NK-92 (cell line): ENCODE results near the gene CDK14.
"Not testable (repeated sequence)": the region's sequence is repeated elsewhere in the genome, so short reads cannot be mapped to it uniquely, and the experiment has no call there.

Experiments used
- DNase-seq: peaks from one replicate; lab custom pipeline; 2025; ENCODE audit not compliant: unreplicated experiment; lab: John Stamatoyannopoulos, UW

CDK14 gene

DNA sequence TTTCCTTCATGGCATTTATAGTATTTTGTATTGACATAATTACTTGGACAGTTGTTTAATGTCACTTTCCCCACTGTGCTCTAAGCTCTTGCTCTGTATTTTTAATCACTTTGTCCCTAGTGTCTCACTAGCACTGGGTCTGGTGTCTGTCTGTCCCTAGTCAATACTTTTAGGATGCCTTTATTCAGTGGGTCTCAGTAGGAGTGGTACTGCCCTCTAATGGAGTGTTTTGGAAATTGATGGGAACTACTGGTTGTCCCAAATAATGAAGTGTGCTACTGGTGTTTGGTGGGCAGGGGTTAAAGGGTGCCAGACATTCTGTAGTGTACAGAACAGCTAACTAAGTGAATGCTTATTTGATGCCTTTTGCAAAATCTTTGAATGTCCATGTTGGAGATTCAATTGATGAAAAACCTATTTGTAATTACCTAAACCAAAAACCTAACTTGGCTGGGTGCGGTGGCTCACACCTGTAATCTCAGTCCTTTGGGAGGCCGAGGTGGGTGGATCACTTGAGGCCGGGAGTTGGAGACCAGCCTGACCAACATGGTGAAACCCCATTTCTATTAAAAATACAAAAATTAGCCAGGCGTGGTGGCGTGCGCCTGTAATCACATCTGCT lies 33.3 kb downstream of the CDK14 start:
- DNase-seq = no peak

DNA sequence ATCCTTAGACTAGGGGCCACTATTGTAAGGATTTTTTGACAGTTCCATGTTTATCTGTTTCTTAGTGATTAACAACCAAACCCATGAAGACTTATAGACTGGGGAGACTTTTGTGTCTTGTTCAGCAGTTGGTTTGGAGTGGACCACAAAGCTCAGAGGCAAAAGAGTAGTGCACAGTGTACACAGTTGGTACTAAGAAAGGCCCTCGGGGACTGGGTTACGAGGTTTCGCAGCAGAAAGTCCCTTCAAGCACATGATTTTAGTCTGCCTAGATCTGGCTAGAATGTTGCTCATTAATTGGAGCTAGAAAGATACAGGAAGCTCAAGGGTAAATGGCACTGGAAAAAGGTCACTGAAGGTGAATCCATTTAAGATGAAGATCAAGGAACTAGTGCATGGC lies 35.4 kb downstream of the CDK14 start:
- DNase-seq = no peak

DNA sequence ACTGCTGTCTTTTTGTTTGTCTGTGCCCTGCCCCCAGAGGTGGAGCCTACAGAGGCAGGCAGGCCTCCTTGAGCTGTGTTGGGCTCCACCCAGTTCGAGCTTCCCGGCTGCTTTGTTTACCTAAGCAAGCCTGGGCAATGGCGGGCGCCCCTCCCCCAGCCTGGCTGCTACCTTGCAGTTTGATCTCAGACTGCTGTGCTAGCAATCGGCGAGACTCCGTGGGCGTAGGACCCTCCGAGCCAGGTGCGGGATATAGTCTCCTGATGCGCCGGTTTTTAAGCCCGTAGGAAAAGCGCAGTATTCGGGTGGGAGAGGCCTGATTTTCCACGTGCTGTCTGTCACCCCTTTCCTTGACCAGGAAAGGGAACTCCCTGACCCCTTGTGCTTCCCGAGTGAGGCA lies 43.6 kb downstream of the CDK14 start:
- DNase-seq = not testable (repeated sequence)

DNA sequence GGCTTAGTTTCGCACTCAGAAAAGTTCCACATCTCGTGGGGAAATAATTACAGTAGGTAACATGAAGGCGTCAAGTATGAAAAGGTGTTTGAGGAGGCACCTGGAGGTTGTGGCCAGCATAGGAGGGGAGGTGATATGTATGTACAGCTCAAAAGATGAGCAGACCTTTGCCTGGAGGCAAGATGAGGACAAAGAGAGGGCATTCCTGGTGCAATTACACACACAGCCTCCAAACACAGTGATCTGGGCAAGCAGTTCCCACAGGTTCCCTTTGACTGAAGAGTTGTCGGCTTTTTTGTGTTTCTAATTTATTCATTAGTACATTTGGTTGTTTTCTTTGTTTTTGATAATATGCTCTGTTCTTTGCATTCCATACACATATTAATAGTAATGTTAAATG lies 46.9 kb downstream of the CDK14 start:
- no peak for DNase-seq

DNA sequence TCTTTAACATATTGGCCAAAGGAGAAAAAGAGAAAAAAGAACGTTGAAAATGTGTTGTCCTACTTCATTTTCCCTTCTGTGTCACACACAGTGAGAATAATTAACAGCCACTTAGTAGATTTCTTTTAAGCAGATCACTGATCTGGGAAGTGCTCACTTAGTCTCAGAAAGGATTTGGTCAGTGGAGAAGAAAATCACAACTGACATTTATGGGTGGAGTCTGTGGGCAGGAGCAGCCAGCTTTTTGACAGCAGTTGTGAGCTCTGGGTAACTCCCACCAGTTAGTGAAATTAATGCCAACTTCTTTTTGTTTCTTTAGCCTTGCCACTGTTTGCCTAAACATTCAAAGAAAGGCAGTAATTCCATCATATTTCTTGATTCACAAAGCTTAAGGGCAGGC lies 49.7 kb downstream of the CDK14 start:
- DNase-seq = no peak

DNA sequence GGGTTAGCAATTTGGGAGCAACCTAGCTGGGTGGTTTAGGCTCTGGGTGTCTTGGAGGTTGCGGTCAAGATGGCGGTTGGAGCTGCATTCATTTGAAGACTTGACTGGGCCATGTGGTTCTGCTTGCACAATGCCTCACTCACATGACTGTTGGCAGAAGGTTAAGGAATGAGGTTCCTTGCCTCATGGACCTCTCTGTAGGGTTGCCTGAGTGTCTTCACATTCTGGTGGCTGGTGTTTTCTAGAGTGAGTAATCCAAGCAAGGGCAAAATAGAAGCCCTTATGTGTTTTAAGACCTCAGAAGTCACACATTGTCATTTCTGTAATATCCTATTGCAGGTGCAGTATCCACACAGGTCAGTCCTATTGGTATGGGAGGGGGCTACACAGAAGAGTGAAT lies 52.0 kb downstream of the CDK14 start:
- DNase-seq = no peak

DNA sequence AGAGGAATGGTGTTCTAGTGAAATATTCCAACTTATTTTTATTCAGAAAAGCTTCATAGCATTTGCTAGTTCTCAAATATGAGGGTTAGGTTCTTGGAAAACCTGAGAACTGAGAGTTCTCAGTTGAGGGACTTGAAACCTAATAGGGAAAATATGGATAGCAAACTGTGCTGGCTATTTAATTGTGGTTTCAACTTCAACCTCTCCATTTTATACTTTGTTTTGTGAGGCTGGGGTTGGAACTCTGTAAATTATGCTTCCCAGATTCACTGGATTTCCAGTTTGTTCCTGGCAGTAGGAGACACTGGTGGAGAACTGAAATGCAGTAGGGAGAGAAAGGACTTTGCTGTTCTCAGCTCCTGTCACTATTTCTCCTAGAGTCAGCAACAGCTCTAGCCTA lies 52.7 kb downstream of the CDK14 start:
- DNase-seq = no peak

DNA sequence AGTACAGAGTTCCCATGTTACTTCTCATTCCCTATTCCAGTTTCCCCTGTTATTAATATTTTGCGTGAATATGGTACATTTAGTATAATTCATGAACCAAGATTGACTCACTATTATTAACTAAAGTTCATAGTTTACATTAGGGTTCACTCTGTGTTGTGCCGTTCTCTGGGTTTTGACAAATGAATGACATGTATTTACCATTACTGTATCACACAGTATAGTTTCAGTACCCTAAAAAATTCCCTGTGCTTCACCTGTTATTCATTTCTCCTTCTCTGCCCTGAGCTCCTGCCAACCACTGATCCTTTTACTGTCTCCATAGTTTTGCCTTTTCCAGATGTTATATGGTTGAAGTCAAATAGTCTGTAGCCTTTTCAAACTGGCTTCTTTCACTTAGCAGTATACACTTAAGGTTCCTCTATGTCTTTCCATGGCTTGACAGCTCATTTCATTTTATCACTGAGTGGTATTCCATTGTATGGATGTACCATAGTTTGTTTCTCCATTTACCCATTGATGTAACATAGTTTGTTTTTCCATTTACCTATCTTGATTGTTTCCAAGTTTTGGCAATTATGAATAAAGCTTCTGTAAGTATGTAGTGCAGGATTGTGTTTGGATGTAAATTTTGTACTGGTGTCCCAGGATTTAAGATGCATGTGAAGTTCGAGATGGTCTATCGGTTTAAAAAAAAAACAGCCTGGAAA lies 58.8 kb downstream of the CDK14 start:
- no peak for DNase-seq

DNA sequence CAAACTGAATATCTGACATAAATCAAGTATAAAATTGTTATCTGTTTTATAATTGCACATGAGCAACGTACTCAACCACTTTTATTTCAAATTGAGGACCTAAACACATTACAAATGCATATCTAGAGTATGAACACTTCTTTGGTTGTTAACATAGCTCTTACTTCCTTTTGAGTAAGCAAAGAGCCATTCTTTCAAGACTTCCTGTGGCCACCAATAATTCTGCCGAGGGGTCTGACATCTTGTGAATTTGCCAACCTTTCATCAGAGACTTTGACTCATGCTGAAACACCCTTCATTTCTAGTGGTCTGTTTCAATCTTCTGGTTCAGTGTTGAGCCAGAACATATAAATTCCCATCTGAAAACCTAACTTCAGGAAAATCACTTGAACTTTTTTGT lies 59.4 kb downstream of the CDK14 start:
- no peak for DNase-seq

DNA sequence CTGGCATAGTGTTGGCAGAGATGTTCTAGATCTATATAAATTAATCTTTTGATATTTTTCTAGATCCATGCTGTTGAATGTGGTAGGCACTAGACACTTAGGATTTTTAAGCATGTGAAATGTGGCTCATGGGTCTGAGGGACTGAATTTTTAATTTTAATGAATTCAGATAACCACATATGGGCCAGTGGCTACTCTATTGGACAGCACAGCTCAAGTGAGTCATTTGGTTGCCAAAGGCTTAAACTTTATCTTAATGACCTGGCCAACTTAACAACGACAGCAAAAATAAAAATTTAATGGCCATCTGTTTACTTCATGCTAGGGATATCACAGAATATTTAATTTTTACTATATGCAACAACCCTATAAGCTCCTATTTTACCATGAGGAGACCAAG lies 61.4 kb downstream of the CDK14 start:
- no peak for DNase-seq

DNA sequence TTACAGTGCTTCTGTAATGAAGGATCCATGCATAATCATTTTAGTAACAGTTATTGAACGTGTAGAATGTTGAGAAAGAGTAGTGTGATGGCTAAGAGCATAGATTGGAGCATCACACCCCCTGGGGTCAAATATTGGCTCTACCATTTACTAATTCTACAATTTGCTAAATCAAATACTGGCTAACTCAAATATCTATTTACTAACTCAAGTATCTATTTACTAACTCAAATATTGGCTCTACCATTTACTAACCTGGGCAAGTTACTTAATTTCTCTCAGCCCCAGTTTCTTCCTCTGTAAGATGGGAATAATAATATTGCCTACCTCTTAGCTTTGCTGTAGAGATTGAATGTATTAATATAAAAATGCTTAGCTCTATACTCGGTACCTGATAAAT lies 64.0 kb downstream of the CDK14 start:
- DNase-seq = no peak

DNA sequence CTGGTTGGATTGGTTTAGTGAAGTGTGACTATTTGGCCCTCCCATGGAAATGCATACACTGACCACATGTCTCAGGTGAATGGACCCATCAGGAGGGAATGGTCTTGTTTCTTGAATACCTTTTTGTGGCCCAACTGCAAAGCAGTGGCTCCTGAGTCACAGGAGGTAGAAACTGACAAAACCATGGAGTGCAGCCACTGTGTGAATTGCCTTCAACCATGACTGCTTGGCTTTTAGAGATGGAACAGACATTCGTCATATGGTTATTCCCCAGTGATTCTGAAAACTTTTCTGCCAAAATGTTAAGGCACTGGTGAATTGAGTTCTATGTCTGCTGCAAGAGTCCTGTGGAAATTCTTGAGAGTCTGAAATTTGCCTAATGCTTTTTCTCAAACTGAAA lies 64.7 kb downstream of the CDK14 start:
- no peak for DNase-seq

DNA sequence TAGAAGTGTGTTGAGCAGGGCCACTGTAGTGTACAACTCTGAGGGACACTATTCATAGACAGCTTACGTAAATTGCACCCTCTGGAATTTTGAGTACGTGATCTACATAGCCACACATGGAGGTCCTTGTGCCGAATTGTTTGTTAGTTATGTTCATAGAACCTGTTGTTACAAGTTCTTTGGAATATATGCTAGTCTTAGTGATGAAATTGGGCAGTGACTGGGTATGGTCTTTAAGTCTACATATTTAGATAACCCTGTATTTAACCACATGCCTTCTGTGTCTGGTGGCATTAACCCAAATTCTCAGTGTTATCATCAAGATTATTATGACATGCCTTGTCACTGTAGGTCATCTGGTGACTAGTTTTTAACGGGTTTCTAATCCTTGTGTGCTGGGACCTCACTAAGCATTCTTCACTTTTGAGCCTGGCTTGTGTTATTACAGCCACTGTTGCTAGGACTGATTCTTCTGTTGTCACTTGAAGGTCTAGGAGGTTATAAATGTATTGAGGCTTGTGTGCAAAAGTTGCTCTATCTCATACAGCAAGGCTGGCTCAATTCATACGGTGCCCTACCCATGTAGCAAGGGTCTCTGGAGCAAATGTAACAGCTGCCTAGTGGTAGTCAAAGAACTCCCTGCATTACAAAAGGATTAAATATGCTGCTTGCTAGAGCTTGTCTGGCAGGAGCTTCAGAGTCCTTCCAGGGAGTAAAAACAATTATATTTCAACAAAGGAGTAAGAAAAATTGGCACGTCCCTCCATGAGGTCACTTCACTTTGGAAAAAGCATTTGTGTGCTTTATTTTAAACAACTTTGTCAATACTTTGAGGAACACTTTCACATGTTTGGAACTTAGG lies 65.4 kb downstream of the CDK14 start:
- DNase-seq = no peak

DNA sequence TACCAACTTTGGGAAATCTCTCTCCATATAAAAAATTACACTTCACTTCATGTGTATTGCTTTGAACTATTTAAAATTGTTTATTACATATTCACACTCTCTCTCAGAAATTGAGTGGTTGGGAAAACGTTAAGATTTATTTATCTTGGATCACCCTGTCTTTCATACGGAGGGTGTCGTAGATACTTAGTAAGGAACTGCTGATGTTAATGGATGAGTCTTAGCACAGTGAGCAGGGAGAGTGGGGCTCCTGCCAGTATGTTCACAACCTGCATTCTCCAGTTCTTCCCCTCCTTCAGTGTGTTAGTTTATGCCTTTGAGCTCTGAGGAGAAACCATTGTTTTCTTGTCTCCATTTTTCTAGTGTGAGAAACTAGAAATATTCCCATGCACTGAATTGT lies 67.1 kb downstream of the CDK14 start:
- no peak for DNase-seq

DNA sequence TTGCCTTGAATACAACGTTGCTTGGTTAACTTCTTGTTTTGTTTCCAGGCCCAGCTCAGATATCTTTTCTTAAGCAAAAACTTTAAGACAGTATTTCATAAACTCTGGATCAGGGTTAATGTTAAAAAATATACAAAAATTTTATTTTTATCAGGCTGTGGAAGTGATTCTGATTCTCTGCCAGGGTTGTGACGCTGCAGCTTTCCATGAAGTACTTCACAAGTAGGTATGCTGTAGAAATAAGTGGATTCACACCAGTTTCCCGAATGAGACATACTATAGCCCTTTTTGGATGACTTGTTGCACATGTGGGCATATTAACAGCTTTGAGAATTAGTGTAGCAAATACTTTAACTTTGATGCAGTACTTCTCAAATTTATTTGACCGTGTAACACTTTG lies 70.1 kb downstream of the CDK14 start:
- DNase-seq = no peak

DNA sequence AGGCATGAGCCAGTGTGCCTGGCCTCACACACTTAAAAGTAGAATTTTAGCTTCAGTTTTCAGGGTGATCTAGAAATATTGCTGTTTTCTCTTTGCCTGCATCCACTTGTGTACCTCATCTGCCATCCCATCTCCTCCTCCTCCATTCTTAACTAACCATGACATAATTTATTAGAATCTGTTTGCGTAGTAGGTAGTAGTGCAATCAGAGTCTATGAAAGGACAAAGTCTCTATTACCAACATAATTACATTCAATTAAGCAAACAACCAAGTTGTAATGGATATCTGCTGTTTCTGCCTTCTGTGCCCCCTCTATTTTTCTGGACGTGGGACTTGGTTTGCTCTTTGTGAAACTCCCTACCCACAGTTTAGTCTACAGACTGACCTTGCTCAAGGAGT lies 72.9 kb downstream of the CDK14 start:
- DNase-seq = no peak

DNA sequence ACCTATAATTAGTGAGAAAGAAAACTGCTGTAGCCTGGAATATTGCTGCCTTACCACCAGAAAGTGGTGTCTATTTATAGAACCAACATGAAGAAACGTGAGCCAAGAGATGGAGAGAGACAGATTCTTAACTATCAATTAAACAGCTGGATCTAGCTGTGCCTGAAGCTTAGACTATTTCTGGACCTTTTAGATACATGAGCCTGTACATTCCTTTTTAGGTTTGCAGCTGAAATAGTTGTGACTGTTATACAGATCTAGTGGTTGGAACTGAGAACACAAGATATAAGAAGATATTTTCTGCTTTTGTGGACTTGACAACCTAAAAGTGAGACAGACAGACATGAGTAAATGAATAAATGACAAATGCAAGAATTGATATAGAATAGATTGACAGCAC lies 73.4 kb downstream of the CDK14 start:
- no peak for DNase-seq

DNA sequence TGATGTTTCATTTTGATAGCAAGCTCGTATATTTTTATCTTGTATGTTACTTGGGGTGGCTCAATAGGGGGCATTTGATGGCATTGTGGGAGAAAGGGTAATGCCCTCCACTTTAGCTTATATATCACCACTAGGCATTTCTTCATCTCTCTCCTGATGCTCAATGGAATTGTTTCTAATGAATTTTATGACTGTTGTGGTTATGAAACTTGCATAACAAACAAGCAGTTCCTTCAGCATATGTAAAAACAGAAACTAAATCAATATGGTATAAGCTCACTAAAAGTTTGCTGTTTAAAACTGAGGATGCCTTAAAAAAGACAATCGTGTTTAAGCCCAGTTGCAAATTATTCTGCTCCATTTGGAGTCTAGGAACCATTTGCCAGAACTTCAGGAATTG lies 75.5 kb downstream of the CDK14 start:
- DNase-seq = no peak

DNA sequence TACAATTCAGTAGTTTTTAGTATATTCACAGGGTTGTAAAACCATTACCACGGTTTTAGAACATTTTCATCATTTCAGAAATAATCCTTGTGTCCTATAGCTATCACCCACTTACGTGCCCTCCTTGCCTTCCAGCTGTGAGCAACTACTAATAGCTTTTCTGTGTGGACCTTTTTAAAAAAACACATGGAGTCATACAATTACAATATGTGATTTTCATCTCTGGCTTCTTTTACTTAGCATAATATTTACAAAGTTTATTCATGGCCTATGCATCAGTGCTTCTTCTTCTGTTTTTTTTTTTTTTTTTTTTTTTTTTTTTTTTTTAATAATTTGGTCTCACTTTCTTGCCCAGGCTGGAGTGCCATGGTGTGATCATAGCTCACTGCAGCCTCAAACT lies 76.1 kb downstream of the CDK14 start:
- no peak for DNase-seq

DNA sequence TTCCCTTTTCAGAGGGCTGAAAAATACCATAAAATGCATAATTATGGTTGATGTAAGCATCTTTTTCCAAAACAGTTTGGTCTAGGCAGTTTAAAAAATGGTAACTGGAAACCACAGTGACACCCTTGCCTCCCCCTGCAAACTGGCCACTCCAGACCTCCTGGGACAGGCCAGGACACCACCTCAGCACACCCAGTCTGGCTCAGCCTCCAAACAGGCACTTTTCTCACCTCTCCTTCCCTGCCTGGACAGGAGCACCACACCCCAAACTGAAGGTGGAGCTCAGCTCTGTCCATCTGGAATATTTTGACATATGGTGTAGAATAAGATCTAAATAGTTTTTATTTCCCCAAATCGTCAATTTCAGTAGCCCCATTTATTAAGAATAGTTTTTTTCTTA lies 78.5 kb downstream of the CDK14 start:
- no peak for DNase-seq

DNA sequence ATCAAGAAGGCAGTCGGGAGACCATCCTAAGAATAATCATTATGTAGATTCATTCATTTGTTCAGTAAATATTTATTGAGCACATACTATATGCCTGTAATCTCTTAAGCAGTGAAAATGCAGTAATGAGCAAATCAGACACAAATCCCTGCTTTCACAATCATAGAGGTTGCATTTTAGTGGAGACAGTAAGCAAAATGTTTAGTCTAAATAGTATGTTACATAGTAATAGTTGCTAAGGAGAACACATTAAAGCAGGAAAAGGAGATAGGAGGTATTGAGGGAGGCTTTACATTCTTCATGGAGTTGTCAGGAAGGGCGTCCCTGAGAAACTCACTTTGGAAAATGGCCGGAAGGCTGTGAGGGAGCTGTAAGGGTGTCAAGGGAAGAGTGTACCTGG lies 79.9 kb downstream of the CDK14 start:
- DNase-seq = no peak
